Vagina (tissue), 2 donors: ENCODE data around the gene CDC14A. TPM values are rescaled to one million over a fixed set of nuclear protein-coding genes. Genes with fewer than 3 reads are reported as not detected.
A peak's percentile ranks its signal among the peaks of the same experiment; 100 is the strongest.

ENCODE experiments used
- DNase-seq, 2 donors: peaks; one replicate each; pipeline ENCODE4 v3.0.0-alpha.2; 2017; ENCODE audit errors: extremely low spot score in 2 of 2
- H3K27ac ChIP-seq: fragments of 200-600 bp; sonication (generic); one replicate; pipeline ENCODE4 v1.5.1; 2019
- H3K27me3 ChIP-seq: fragments of 200-600 bp; sonication (generic); one replicate; pipeline ENCODE4 v1.5.1; 2019
- H3K36me3 ChIP-seq, 2 donors: fragments of 200-600 bp; sonication (generic); one replicate each; pipeline ENCODE4 v1.5.1; 2017 to 2019
- H3K4me1 ChIP-seq: fragments of 200-600 bp; sonication (generic); one replicate; pipeline ENCODE4 v1.5.1; 2019
- H3K4me3 ChIP-seq, 2 donors: fragments of 200-600 bp; sonication (generic); 1 replicate in 1 of 2; 2 replicates in 1 of 2; pipeline ENCODE4 v1.5.1; 2016 to 2019
- H3K9me3 ChIP-seq: fragments of 200-600 bp; sonication (generic); one replicate; pipeline ENCODE4 v1.5.1; 2019
- POLR2A ChIP-seq, 2 donors: fragments of 450-650 bp; IDR thresholded peaks; one replicate each; pipeline ENCODE4 v1.6.1; 2017; ENCODE audit warnings: antibody characterized with exemption in 2 of 2, mild to moderate bottlenecking in 2 of 2, moderate library complexity in 2 of 2
- POLR2AphosphoS5 ChIP-seq, 2 donors: sonication (generic); formaldehyde crosslinking; IDR thresholded peaks; one replicate each; pipeline ENCODE4 v1.9.0; 2017; ENCODE audit warnings: antibody characterized with exemption in 2 of 2, mild to moderate bottlenecking in 2 of 2, low read depth in 1 of 2; ENCODE audit not compliant: insufficient read depth in 1 of 2
- intact Hi-C: fragments of 100-400 bp; cut with DNase I; formaldehyde crosslinking; loops from one replicate; pipeline ENCODE4 v1.15.1; 2023
- total RNA-seq: library from RNA; depleted of rRNA; stranded (reverse); fragments of >200 nt; gene quantifications from one replicate; pipeline ENCODE4 v1.2.3, GENCODE V29; 2016
- TF ChIP-seq, protein P1 (sequence below), 3 experiments: fragments of 450-650 bp in 2 of 3; fragments of 200-600 bp in 1 of 3; sonication (generic) in 1 of 3; IDR thresholded peaks; one replicate each; pipeline ENCODE4 v1.5.1; 2017 to 2019; ENCODE audit warnings: antibody characterized with exemption in 3 of 3, mild to moderate bottlenecking in 2 of 3, moderate library complexity in 2 of 3

CDC14A gene
- total RNA-seq, 1 donor from 2014 or later: 14.5 TPM

DNA sequence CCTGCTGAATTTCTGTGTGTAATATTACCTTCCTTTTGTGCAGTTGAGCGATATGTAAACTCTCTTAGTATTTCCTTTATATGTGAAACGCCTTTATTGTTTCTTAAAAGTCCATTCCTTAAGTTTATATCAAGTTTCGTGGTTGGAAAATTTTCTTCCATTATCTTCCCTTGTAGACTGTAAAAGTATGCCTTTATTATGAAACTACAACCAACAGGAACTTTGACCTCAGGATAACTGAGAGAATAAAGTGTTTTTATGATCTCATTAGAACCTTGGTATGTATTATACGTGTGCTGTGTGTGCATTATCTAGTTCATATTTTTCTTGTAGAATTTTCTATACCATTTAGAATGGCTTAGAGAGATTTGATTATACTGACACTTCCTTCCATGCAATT, 3.1 kb upstream of the CDC14A start:
- Histone ChIP-seq H3K4me3 (no peak overlapping the region), H3K36me3 (no peaks in the 10 kb centered on the region), H3K27ac (no peak overlapping the region), H3K9me3 (no peaks in the 10 kb centered on the region), H3K4me1 (peaks cover 11% of the 10 kb centered on the region), H3K27me3 (no peaks in the 10 kb centered on the region)
- intact Hi-C loops: no loop called here
- TF ChIP-seq, protein P1, sequence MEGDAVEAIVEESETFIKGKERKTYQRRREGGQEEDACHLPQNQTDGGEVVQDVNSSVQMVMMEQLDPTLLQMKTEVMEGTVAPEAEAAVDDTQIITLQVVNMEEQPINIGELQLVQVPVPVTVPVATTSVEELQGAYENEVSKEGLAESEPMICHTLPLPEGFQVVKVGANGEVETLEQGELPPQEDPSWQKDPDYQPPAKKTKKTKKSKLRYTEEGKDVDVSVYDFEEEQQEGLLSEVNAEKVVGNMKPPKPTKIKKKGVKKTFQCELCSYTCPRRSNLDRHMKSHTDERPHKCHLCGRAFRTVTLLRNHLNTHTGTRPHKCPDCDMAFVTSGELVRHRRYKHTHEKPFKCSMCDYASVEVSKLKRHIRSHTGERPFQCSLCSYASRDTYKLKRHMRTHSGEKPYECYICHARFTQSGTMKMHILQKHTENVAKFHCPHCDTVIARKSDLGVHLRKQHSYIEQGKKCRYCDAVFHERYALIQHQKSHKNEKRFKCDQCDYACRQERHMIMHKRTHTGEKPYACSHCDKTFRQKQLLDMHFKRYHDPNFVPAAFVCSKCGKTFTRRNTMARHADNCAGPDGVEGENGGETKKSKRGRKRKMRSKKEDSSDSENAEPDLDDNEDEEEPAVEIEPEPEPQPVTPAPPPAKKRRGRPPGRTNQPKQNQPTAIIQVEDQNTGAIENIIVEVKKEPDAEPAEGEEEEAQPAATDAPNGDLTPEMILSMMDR (IDR thresholded peaks at IDR 0.05): no peak
- no peak for DNase-seq

DNA sequence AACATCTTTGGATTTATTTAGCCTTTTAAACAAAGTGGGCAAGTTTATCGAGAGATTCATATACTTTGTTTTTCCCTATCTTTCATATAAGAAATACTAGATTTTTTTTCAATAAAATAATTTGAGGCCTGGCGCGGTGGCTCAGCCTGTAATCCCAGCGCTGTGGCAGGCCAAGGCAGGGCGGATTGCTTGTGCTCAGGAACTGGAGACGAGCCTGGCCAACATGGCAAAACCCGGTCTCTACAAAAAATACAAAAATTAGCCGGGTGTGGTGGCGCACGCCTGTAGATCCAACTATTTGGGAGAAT, 1.6 kb upstream of the CDC14A start:
- H3K36me3 ChIP-seq: no peaks in the 10 kb centered on the region
- intact Hi-C loops: no loop called here
- H3K4me3 ChIP-seq: peak overlapping the region; percentile 79 to 99
- no peak for DNase-seq
- H3K9me3 ChIP-seq: no peaks in the 10 kb centered on the region
- TF ChIP-seq, protein P1 (IDR thresholded peaks at IDR 0.05): no peak
- TF ChIP-seq POLR2A (IDR thresholded peaks at IDR 0.05) (no peak), POLR2AphosphoS5 (IDR thresholded peaks at IDR 0.05; ENCODE audit: insufficient read depth in 1 of 2, low read depth in 1 of 2) (no peak)
- no peaks in the 10 kb centered on the region for H3K27me3 ChIP-seq
- peak overlapping the region; percentile 93 for H3K27ac ChIP-seq
- peaks cover 22% of the 10 kb centered on the region for H3K4me1 ChIP-seq

DNA sequence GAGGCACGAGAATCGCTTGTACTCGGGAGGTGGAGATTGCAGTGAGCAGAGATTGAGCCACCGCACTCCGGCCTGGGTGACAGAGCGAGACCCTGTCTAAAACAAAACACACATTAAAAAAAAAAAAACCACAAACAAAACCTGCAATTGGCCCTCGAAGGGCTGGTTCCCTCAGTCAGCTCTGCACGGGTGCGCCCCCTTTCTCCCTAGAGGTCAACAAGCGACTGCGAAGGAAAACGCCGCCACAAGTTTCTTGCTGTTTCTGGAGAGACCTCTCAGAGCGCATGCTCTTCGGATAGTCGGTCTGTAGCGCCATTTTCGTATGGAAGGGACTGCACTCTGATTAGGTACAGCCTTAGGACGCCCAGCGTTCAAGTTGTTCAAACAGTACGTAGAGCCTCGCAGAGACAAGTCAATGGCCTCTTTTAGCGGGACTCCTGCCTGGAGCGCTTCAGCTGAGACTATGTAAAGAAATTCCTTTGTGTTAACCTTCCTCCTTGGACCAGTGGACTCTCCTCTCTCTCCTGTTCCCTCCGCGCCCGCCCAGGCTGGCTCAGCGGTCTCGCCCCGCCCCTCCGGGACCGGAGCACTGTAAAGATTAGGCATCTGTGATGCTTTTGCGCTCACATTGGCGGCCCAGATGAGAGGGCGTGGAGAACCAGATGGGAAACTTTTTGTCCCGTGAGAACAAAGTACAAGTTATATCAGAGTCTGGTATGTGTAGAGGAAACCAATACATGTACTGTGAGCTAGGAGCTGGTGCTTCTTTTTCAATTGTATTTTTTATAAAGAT, 1.0 kb upstream of the CDC14A start:
- TF ChIP-seq POLR2AphosphoS5 (IDR thresholded peaks at IDR 0.05; ENCODE audit: insufficient read depth in 1 of 2, low read depth in 1 of 2) (peak; percentile 81 to 92), POLR2A (IDR thresholded peaks at IDR 0.05) (peak in 1 of 2 donors; percentile 25)
- TF ChIP-seq, protein P1 (IDR thresholded peaks at IDR 0.05): no peak
- peak in 1 of 2 donors; percentile 92 for DNase-seq
- Histone ChIP-seq H3K27ac (peak overlapping the region; percentile 93), H3K36me3 (no peaks in the 10 kb centered on the region), H3K4me1 (peaks cover 28% of the 10 kb centered on the region), H3K4me3 (peak overlapping the region; percentile 79 to 99), H3K27me3 (no peaks in the 10 kb centered on the region), H3K9me3 (no peaks in the 10 kb centered on the region)
- intact Hi-C loops: no loop called here

DNA sequence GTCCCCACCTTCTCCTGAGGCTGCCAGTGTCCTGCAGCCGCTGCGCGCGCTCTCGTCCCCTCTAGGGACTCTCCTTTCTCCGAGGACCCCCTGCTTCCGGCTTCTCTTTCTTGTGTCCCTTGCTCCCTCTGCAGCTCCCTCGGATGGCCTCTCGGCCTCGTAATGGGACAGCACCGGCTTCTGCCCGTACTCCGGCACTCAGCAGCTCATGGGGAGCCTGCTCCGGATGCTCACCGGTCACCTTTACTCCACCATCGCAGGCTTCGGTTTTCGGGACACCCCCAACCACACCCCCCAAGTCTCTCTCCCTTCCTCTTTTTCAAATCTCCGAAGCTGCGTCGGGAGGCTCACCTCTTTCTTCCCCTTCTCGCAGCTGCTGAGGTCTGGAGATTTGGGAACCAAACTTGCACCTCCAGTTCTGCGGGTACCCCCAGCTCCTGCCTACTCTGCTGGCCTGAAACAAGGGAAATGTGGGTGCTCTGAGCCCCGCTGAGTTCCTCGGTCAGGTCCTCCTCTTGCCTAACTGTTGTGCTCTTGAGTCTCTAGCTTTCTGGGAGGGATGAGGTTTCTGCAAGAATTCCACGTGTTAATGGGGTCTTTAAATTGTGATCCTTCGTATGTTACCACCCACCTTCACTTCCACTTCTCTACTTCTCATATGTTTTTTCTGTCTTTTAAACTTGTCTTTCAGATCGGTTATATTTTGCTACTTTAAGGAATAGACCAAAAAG, 930 bp downstream of the CDC14A start:
- H3K4me1 ChIP-seq: peaks cover 44% of the 10 kb centered on the region
- H3K9me3 ChIP-seq: no peaks in the 10 kb centered on the region
- H3K4me3 ChIP-seq: peak overlapping the region; percentile 79 to 99
- no peak for DNase-seq
- intact Hi-C loops: no loop called here
- TF ChIP-seq, protein P1 (IDR thresholded peaks at IDR 0.05): no peak
- H3K27me3 ChIP-seq: no peaks in the 10 kb centered on the region
- H3K36me3 ChIP-seq: no peaks in the 10 kb centered on the region
- peak overlapping the region; percentile 93 for H3K27ac ChIP-seq

DNA sequence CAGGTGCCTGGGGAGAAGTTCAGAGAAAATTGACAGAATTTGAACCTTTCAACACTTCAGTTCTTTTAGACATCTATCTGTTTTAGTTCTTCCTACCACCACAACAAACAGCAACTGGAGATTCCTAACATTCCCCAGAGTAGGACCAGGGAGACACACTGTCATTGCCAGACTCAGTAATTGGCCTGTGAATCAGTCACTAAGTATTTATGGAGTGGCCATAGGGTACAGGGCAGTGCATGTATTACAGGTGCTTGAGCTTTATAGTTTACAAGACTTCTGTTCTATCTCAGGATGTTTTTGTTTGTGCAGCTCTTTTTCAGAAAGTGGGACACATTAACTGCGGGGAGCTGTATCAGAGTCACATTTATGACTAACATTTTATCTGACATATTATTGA, 1.7 kb downstream of the CDC14A start:
- H3K4me1 ChIP-seq: peaks cover 46% of the 10 kb centered on the region
- no peaks in the 10 kb centered on the region for H3K27me3 ChIP-seq
- H3K9me3 ChIP-seq: no peaks in the 10 kb centered on the region
- no peak overlapping the region for H3K27ac ChIP-seq
- TF ChIP-seq, protein P1 (IDR thresholded peaks at IDR 0.05): no peak
- TF ChIP-seq POLR2A (IDR thresholded peaks at IDR 0.05) (no peak), POLR2AphosphoS5 (IDR thresholded peaks at IDR 0.05; ENCODE audit: insufficient read depth in 1 of 2, low read depth in 1 of 2) (no peak)
- no peak for DNase-seq
- intact Hi-C loops: no loop called here
- H3K36me3 ChIP-seq: no peaks in the 10 kb centered on the region
- H3K4me3 ChIP-seq: peak overlapping the region; percentile 79 to 99
